C4-2B (cell line): ENCODE measurements around the gene CAAP1.

Experiments used
- CTCF ChIP-seq: fragments of 450-650 bp; conservative IDR thresholded peaks from 2 replicates; pipeline ENCODE4 v1.5.1; 2017; ENCODE audit warnings: mild to moderate bottlenecking
- ZFX ChIP-seq: fragments of 450-650 bp; IDR thresholded peaks from 2 replicates; pipeline ENCODE4 v1.6.1; 2017

GRCh38 chr9:26913138-26913668, 20.6 kb upstream of the CAAP1 start:
- TF ChIP-seq CTCF (no peak), ZFX (no peak)
